Measurements from ENCODE around the gene DOCK3.

DNA sequence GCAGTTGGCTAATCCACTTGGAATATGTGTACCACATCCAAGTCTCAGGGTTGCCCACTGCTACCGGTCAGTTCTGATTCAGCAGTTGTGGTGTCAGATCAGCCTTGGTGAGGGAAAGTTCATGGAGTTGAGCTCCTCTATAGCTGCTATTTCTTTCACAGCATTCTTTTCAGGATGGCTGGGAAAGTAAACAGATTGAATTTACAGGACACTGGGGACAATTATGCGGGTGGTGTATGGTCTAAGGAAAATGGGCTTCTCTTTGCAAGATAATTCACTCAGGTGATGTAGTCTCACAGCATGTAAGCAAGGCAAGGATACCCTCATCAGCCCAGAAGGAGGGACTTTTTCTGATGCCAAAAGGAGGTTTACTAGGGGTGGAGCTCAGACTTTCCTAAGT is 249.9 kb downstream of the DOCK3 start:
- TF ChIP-seq POLR2AphosphoS5 (IDR thresholded peaks at IDR 0.05) = no peak
- TF ChIP-seq POLR2A (IDR thresholded peaks at IDR 0.05) = no peak
